LoVo (cell line): Measurements from ENCODE around the gene THNSL1.
A peak's percentile ranks its signal among the peaks of the same experiment; 100 is the strongest.
"Not testable (repeated sequence)": the region's sequence is repeated elsewhere in the genome, so short reads cannot be mapped to it uniquely, and the experiment has no call there.

Source experiments
- DNase-seq: peaks from one replicate; pipeline ENCODE4 v3.0.0-alpha.2; 2016; ENCODE audit warnings: low spot score

THNSL1 gene

GRCh38 chr10:24995072-24995471 lies 21.3 kb upstream of the THNSL1 start:
- DNase-seq = no peak

DNA sequence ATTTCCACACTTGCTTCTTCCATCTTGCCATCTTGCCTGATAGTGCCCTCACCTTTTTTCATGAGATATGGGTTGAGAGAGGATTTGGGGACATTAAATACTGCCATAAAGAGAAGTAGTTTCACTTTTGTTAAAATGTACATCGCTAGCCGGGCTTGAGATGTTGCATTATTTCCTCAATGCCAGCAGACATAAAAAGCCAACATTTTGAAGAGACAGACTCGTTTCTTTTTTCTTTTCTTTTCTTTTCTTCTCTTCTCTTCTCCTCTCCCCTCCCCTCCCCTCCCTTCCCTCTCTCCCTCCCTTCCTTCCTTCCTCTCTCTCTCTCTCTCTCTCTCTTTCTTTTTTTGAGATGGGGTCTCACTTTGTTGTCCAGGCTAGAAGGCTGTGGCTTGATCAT lies 18.4 kb upstream of the THNSL1 start:
- DNase-seq = no peak

- DNase-seq = not testable (repeated sequence)
Measured at GRCh38 chr10:25011591-25011990, 4.8 kb upstream of the THNSL1 start.

- no peak for DNase-seq
Measured at GRCh38 chr10:25014579-25014978, 1.8 kb upstream of the THNSL1 start.

GRCh38 chr10:25015828-25016375 lies 510 bp upstream of the THNSL1 start, which contains the start of gene ENKUR:
Gene ENKUR, minus strand, starts transcription at chr10:25016158. Its CDS starts 222 bp downstream, at chr10:25015936.
- peak; percentile 82 for DNase-seq

DNA sequence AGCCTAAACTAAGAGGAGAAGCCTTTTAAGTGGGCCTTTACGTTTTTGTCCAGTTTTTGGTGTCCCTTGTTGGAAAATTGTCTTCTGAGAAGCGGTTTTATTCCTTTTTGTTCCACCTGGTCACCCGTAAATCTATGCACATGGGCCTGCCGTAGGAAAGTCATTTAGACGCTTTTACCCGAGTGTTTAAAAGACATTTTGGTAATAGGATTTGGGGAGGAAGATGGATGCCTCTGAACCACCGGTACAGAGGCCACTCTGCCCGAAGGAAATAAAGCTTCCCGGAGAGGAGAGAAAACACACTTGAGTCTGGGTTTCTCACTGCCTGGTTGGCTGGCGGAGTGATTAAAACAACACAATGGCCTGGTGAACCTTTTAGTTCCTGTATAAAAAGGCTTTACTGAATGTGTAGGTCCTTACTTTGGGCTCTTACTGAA lies 760 bp downstream of the THNSL1 start:
- no peak for DNase-seq

DNA sequence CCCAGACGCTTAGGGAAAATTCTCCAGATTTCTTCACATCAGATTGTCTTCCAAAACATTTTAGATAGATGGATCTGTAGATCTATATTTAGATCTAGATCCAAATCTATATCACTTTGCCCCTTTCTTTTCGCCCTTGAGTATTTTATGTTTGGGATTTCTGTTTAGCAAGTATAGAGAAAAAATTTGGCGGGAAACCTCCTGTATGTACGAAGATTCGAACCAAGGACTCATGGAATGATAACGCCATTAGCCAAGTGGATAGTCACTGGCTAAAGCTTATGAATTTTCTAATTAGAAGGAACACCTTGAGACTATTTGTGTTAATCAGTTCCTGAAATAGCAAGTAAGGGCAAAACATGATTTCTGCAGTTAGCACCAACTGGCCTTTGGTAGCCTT lies 1.2 kb downstream of the THNSL1 start:
- no peak for DNase-seq

- DNase-seq = no peak
Measured at GRCh38 chr10:25018703-25019102, 2.3 kb downstream of the THNSL1 start.

GRCh38 chr10:25023278-25023677 lies 6.9 kb downstream of the THNSL1 start:
- DNase-seq = no peak

DNA sequence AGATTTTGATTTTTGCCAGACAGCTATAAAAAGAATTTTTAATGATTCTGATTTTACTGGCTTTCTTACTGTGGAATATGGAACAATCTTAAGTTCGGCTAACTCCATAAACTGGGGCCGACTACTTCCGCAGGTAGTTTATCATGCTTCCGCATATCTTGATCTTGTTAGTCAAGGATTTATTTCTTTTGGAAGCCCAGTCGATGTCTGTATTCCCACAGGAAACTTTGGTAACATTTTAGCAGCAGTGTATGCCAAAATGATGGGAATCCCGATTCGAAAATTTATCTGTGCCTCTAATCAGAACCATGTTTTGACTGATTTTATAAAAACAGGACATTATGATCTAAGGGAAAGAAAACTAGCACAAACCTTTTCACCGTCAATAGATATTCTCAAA lies 8.1 kb downstream of the THNSL1 start:
- DNase-seq = no peak

DNA sequence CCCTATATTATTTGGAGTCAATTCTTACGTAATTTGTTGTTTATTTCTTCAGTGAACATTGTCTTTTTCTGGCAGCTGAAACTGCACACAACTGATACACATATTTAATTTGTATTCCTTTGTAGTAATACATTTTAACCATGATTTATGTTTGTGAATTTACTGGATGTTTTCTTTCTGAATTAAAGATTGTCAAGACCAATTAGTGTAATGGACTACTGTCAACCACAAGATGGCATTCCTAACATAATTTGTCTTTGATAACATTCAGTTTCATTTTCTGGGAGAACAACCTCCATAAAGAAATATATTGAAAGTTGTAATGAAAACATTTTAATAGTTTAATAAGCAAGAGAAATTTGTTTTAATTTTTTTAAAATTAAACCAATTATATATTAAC lies 10.1 kb downstream of the THNSL1 start:
- DNase-seq = peak; percentile 24

DNA sequence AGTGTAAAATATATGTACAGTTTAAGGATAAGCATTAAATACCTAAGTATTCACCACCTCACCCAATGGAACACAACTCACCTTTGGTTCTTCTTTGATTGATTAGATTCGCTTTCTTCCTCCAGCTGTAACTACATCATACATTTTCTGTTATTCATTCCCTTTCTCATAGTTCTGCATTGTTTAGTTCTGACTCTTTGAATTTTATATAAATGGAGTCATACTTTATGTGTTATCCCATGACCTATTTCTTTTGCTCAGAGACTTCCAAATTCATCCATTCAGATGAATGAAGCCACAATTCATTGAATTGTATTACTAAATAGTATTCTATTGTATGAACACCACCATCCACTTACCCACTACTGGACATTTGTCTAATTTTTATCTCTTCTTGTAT lies 12.3 kb downstream of the THNSL1 start:
- DNase-seq = no peak

DNA sequence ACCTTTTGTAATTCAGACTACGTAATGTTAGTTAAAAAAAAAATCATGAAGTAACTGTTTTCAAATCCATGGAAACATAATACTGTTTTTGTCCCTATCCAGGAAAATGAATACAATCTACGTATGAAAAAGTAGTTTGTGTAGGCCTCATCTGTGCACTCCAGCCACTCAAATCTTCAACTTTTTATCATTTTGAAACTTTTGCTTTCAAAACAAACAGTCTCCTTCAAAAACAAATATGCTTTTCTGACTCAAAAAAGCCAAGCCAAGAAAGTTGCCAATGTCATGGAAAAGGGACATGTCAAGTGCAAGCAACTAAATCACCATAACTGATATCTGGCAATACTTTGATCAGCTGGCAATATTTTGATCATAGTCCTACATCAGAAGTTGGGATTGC lies 13.1 kb downstream of the THNSL1 start:
- DNase-seq = no peak

- DNase-seq = no peak
Measured at GRCh38 chr10:25036381-25036780, 20.0 kb downstream of the THNSL1 start.

GRCh38 chr10:25038325-25038724 lies 21.9 kb downstream of the THNSL1 start:
- DNase-seq = no peak

DNA sequence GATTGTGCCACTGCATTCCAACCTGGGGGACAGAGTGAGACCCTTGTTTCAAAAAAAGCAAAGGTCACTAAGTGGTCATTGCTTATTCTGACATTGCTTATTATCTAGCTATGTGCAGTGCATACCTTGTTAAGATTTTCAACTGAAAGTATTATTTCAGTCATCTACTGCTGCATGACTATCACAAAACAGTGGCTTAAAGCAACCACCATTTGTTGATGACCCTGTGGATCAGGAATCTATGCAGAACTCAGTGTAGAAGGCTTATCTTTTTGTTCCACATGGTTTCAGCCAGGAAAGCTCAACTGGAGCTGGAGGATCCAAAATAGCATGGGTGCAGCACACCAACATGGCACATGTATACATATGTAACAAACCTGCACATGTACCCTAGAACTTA lies 23.1 kb downstream of the THNSL1 start:
- no peak for DNase-seq

DNA sequence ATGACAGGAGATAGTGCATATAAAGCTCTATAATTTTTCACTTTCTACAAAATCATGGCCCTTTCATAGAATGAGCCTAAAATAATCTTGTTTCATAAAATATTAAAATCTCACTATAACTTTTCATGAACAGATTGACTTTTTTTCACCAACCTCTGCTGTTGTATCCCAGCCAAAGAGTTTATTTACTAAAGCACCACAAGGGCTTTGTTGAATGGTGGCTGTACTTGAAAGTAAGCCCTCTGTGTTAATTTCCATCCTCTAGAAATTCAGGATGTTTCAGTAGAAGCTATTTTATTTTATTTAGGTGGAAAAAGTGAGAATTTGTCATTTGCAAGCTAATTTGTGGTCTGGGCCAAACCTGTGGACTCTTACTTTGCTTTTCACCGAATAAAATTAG lies 30.2 kb downstream of the THNSL1 start:
- no peak for DNase-seq

GRCh38 chr10:25047088-25047487 lies 30.7 kb downstream of the THNSL1 start:
- DNase-seq = no peak

- no peak for DNase-seq
Measured at GRCh38 chr10:25047591-25048301, 31.3 kb downstream of the THNSL1 start.

- no peak for DNase-seq
Measured at GRCh38 chr10:25048450-25048849, 32.0 kb downstream of the THNSL1 start.

DNA sequence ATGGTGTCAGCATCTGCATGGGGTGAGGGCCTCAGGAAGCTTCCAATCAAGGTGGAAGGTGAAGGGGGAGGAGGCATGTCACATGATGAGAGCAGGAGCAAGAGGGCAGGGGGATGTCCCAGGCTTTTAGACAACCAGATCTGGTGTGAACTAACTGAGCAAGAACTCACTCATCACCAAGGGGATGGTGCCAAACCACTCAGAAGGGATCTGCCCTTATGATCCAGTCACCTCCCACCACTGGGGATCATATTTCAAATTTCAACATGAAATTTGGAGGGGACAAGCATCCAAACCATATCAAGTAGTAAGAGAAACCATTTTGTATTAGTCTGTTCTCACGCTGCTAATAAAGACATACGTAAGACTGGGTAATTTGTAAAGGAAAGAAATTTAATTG lies 33.6 kb downstream of the THNSL1 start:
- no peak for DNase-seq

DNA sequence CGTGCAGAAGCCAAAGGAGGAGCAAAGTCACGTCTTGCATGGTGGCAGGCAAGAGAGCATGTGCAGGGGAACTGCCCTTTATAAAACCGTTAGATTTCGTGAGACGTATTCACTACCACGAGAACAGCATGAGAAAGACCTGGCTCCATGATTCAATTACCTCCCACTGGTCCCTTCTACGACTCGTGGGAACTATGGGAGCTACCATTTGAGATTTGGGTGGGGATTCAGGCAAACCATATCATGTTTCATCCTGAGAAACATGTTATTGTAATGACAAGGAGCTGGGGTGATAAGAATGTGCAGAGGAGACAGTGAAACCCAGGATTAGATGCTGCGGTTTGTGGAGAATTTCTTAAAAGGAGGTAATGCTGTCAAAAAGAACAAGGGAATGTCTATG lies 34.0 kb downstream of the THNSL1 start:
- DNase-seq = no peak

- no peak for DNase-seq
Measured at GRCh38 chr10:25052012-25052411, 35.6 kb downstream of the THNSL1 start.

- DNase-seq = no peak
Measured at GRCh38 chr10:25056726-25057125, 40.3 kb downstream of the THNSL1 start.
